T-helper 9 cell (primary cell): ENCODE data around the gene WDR55.
A peak's percentile ranks its signal among the peaks of the same experiment; 100 is the strongest.
"Not testable (repeated sequence)": the region's sequence is repeated elsewhere in the genome, so short reads cannot be mapped to it uniquely, and the experiment has no call there.

Source experiments
- DNase-seq: peaks from one replicate; pipeline ENCODE4 v3.0.0-alpha.2; 2020

WDR55 gene

GRCh38 chr5:140658870-140659269 lies 5.8 kb upstream of the WDR55 start:
- no peak for DNase-seq

- DNase-seq, result not testable (repeated sequence)
These were observed 4.3 kb upstream of the WDR55 start for GRCh38 chr5:140660371-140660770.

GRCh38 chr5:140664030-140664358 lies 710 bp upstream of the WDR55 start:
- no peak for DNase-seq

GRCh38 chr5:140671035-140671434 lies 6.3 kb downstream of the WDR55 start:
- DNase-seq, result not testable (repeated sequence)

GRCh38 chr5:140671472-140672125 lies 6.9 kb downstream of the WDR55 start:
- no peak for DNase-seq

GRCh38 chr5:140672455-140673186 lies 7.9 kb downstream of the WDR55 start:
- no peak for DNase-seq

GRCh38 chr5:140673187-140673976 lies 8.7 kb downstream of the WDR55 start, which contains the start of gene DND1:
TSS of gene DND1 (minus strand) at chr5:140673576. CDS start at chr5:140673542, 34 bp downstream.
- no peak for DNase-seq

GRCh38 chr5:140674211-140674610 lies 9.5 kb downstream of the WDR55 start:
- DNase-seq, result no peak

GRCh38 chr5:140674629-140675028 lies 9.9 kb downstream of the WDR55 start:
- DNase-seq, result no peak

- DNase-seq, result no peak
These were observed 13.2 kb downstream of the WDR55 start for GRCh38 chr5:140677947-140678346.

- DNase-seq, result no peak
These were observed 14.3 kb downstream of the WDR55 start for GRCh38 chr5:140678993-140679392.

GRCh38 chr5:140690376-140690932 lies 25.8 kb downstream of the WDR55 start:
- no peak for DNase-seq

- peak; percentile 67 for DNase-seq
These were observed 26.5 kb downstream of the WDR55 start, which contains the start of the genes HARS1 and HARS2 for GRCh38 chr5:140690941-140691924. TSS of gene HARS1 (minus strand) at chr5:140691370. CDS start at chr5:140691304, 66 bp downstream. TSS of gene HARS2 (plus strand) at chr5:140691455. CDS start at chr5:140691649, 194 bp downstream.

- no peak for DNase-seq
These were observed 29.6 kb downstream of the WDR55 start for GRCh38 chr5:140694276-140694675.

GRCh38 chr5:140696891-140697492 lies 32.3 kb downstream of the WDR55 start:
- no peak for DNase-seq

GRCh38 chr5:140700177-140701144 lies 35.8 kb downstream of the WDR55 start, which contains the start of gene ZMAT2:
TSS of gene ZMAT2 (plus strand) at chr5:140700447. CDS start at chr5:140700461, 14 bp downstream.
- peak; percentile 86 for DNase-seq

- no peak for DNase-seq
These were observed 43.1 kb downstream of the WDR55 start for GRCh38 chr5:140707812-140708211.

GRCh38 chr5:140708787-140709186 lies 44.1 kb downstream of the WDR55 start:
- DNase-seq, result not testable (repeated sequence)

GRCh38 chr5:140710899-140711552 lies 46.3 kb downstream of the WDR55 start:
- DNase-seq, result peak; percentile 57
